HAP-1 (cell line): ENCODE data around the gene LMBRD1.
A peak's percentile ranks its signal among the peaks of the same experiment; 100 is the strongest.
"Not testable (repeated sequence)": the region's sequence is repeated elsewhere in the genome, so short reads cannot be mapped to it uniquely, and the experiment has no call there.

Experiments used
- DNase-seq, 2 experiments: peaks; one replicate each; pipeline ENCODE4 v3.0.0-alpha.2; 2016 to 2020; ENCODE audit warnings: low spot score in 2 of 2
- H3K27me3 ChIP-seq: fragments of 250-450 bp; sonication (Bioruptor Pico); 2 replicates; pipeline ENCODE4 v1.5.1; 2020; ENCODE audit warnings: low read depth, mild to moderate bottlenecking, moderate library complexity
- H3K36me3 ChIP-seq: fragments of 250-450 bp; sonication (Bioruptor Pico); replicated peaks from 2 replicates; pipeline ENCODE4 v1.5.1; 2020; ENCODE audit warnings: mild to moderate bottlenecking
- H3K4me1 ChIP-seq: fragments of 250-450 bp; sonication (Bioruptor Pico); 2 replicates; pipeline ENCODE4 v1.5.1; 2020; ENCODE audit warnings: mild to moderate bottlenecking
- H3K4me3 ChIP-seq: fragments of 250-450 bp; sonication (Bioruptor Pico); 2 replicates; pipeline ENCODE4 v1.5.1; 2020; ENCODE audit warnings: mild to moderate bottlenecking, moderate library complexity
- H3K9me3 ChIP-seq: fragments of 250-450 bp; sonication (Bioruptor Pico); 2 replicates; pipeline ENCODE4 v1.5.1; 2020; ENCODE audit warnings: mild to moderate bottlenecking, moderate library complexity
- in situ Hi-C: fragments of 300-500 bp; cut with MboI; formaldehyde crosslinking; loops from 3 replicates; pipeline ENCODE4 v1.14.3; 2020; ENCODE audit warnings: low sequenced_read_pairs, inconsistent platforms, mixed read lengths

Gene LMBRD1

DNA sequence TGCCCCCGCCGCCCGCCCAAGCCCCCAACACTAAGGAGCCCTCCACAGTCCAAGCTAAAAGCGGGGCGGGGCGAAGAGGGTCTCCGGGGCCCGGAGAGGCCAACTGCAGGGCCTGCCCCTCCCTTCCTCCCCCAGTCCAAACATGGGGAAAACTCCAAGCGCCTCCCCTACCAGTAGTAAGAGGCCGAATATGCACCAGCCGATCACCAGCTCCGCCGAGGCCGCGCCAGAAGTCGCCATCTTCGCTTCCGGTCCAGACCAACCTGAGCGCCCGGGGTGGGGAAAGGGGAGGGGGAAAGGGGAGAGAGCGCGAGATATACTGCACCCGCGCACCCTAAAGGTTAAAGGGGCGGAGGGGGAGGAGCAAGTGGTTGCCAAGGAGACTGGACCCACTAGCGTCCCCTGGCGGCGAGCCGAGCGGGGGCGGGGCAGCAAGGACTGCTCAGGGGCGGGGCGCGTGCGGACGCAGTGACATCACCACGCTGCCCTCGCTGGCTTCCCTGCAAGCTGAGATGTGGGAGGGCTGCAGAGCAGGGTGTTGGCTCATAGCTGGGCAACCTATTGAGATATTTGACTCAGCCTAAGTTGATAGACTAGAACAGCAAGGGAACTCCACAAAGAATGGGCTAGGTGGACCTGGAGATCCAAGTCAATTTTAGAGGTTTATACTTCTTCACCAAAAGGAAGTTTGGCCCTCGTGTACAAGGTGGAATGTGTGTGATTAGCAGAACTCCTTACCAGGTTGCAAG, at the start of gene LMBRD1:
TSS of gene LMBRD1 (minus strand) at position 369 of the 749 bp plus-strand sequence. CDS start at position 240, 129 bp downstream.
- peak; percentile 89 to 99 for DNase-seq
- Histone ChIP-seq H3K27me3 (no peaks in the 10 kb centered on the region), H3K36me3 (no peaks in the 10 kb centered on the region), H3K4me3 (peak within 1 kb of the TSS; percentile 58), H3K9me3 (no peaks in the 10 kb centered on the region), H3K4me1 (peaks cover 32% of the 10 kb centered on the region)
- in situ Hi-C loops: no loop called here

DNA sequence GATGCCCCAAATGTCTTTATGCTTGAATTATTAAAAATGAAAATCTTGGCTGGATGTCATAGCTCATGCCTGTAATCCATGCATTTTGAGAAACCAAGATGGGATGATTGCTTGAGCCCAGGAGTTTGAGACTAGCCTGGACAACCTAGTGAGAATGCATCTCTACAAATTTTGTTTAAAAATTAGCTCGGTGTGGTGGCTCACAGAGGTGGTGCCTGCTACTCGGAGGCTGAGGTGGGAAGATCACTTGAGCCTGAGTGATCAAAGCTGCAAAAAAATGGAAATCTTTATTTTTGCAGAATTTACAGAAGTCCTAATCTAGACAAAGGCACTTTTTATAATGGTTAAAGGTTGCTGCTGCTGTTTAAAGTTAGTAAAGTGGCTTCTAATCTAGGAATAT, 49.5 kb upstream of the LMBRD1 start:
- Histone ChIP-seq H3K27me3 (no peaks in the 10 kb centered on the region), H3K36me3 (no peaks in the 10 kb centered on the region), H3K4me3 (no peak overlapping the region), H3K9me3 (no peaks in the 10 kb centered on the region), H3K4me1 (no peaks in the 10 kb centered on the region)
- in situ Hi-C loops: no loop called here
- no peak for DNase-seq

DNA sequence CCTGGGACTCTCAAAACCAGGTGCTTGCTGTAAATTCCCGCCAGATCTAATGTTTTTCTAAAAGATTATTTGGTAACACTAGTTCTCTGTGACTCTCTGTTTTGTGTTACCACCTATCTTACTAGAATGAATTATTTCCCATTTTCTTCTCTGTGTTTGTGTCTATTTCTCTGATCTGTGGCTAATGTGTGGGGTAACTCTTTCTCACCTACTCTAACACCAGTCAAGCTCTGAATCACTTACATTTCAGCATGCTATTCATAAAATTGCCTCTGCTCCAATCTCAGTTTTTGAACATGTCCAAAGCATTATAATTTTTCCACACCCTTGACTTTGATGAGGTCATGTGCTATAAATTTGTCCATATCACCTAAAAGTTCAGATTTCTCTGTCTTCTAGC, 46.4 kb upstream of the LMBRD1 start:
- Histone ChIP-seq H3K9me3 (no peaks in the 10 kb centered on the region), H3K4me1 (no peaks in the 10 kb centered on the region), H3K36me3 (no peaks in the 10 kb centered on the region), H3K4me3 (no peak overlapping the region), H3K27me3 (no peaks in the 10 kb centered on the region)
- DNase-seq: no peak
- in situ Hi-C loops: no loop called here

DNA sequence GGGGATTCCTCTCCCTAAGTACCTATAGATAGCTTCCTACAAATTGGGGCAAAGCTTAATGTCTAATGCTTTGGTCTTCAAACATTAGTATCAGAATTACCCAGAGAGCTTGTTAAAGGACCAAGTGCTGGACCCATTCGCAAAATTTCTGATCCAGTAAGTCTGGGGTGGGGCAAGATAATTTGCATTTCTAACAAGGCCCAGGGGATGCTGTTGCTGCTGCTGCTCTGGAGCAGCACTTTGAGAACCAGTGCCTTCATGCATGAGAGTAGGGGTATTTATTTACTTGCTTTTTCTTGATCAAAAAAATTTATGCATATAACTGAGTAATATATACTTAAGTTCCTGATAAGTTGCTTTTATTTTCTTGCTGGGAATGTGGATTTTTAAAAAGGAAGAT, 45.1 kb upstream of the LMBRD1 start:
- Histone ChIP-seq H3K36me3 (no peaks in the 10 kb centered on the region), H3K4me3 (no peak overlapping the region), H3K4me1 (no peaks in the 10 kb centered on the region), H3K27me3 (no peaks in the 10 kb centered on the region), H3K9me3 (no peaks in the 10 kb centered on the region)
- in situ Hi-C loops: no loop called here
- no peak for DNase-seq

DNA sequence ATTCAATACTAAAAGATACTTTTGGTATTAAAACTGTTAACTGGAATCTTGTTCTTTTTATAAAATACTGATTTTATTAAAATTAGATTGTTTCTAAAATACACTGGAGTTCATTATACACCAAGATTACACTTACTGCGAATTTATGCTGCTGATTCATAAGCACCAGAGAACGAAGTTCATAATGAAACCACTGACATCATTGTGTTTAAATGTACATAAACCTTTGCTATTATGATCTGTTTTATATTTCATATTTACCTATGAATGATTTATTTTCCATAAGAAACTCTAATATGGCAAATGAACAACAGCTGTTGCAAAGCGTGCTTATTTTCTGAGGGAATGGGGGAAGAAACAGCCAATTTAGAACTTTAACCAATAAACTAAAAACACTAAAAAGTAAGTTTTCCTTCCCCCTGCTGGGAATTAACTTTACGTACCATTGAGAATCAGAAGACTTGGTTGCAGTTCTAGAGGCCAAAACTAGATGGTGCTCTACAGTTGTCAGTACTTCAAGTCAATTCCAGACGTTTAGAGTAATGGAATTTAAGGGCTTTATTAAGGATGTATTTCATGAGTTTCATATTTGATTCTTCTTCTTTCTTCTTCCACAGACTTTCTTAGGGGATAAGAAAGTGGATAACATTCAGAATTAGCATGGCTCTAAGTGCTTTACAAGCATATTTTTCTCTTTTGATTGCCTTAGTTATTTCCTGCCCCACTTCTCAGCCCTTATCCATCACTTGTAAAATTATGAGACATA, 38.8 kb upstream of the LMBRD1 start:
- Histone ChIP-seq H3K36me3 (no peaks in the 10 kb centered on the region), H3K4me3 (no peak overlapping the region), H3K4me1 (no peaks in the 10 kb centered on the region), H3K9me3 (no peaks in the 10 kb centered on the region), H3K27me3 (no peaks in the 10 kb centered on the region)
- DNase-seq: peak; percentile 61 to 74
- in situ Hi-C loops: no loop called here

DNA sequence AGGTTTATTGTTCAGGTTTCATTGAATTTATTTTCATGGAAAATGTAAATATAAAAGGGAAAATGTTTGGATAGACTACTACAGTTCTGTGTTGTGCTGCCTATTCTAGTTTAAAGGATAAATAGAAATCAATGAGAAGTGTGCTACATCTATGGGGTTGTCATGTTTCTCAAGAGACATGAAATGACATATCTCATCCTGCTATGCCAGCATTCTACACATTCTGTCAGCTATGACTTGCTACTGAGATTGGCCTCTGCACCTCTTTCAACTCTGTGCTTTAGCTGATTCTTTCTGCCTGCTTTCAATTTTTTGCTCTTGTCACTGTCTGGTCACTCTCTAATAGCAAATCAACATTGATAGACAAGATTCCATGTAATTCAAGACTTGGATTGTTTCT, 35.7 kb upstream of the LMBRD1 start:
- Histone ChIP-seq H3K9me3 (no peaks in the 10 kb centered on the region), H3K36me3 (no peaks in the 10 kb centered on the region), H3K4me1 (no peaks in the 10 kb centered on the region), H3K27me3 (no peaks in the 10 kb centered on the region), H3K4me3 (no peak overlapping the region)
- in situ Hi-C loops: no loop called here
- DNase-seq: no peak

DNA sequence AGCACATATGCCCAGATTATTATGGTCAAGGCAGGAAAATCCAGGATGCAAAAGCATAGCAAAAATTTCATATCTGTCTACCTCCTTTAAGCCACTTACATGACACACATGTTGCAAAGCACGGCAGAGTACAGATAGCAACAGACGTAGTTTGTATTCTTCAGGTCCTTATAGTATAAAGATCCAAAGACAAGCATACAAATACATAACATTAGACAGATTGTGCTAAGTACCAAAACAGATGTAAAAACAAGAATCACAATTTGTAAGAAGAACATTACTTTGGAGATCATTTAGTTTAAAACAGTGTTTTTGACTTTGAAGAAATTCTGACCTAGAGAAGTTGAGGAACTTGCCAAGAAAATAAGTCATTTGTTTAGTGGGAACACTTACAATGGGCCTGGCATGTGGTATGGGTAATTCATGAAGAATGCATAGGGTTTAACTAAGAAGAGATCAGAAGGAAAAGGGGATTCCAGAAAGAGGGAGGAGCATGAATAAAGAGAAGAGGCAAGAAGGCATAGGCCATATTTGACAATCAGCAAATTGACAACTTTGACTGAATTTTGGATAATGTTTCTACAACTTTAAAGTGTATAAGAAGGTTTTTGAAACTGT, 30.6 kb upstream of the LMBRD1 start:
- no peak for DNase-seq
- H3K36me3 ChIP-seq: no peaks in the 10 kb centered on the region
- H3K27me3 ChIP-seq: no peaks in the 10 kb centered on the region
- in situ Hi-C loops: no loop called here
- H3K4me3 ChIP-seq: no peak overlapping the region
- H3K9me3 ChIP-seq: no peaks in the 10 kb centered on the region
- H3K4me1 ChIP-seq: no peaks in the 10 kb centered on the region

DNA sequence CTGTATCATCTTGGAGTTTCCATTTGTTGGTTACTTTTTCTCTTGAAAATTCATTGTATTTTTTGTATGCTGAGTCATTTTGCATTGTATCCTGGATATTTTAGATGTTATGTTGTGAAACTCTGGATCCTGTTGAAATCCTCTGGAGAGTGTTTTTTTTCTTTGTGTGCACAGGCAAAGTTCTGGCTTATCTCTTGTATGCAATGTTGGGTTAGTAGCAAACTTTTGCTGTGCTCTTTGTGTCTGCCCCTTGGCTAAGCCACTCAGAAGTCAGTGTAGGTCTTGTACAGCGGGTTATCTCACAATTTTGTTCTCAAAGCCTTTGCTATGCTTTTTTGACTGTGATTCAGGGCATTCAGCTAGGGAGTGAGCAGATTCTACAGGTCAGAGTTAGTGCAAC, 29.1 kb upstream of the LMBRD1 start:
- no peaks in the 10 kb centered on the region; the same call in 1 of the 2 replicates for H3K4me1 ChIP-seq
- in situ Hi-C loops: no loop called here
- no peaks in the 10 kb centered on the region for H3K27me3 ChIP-seq
- no peaks in the 10 kb centered on the region for H3K9me3 ChIP-seq
- no peak for DNase-seq
- H3K4me3 ChIP-seq: no peak overlapping the region
- no peaks in the 10 kb centered on the region for H3K36me3 ChIP-seq

DNA sequence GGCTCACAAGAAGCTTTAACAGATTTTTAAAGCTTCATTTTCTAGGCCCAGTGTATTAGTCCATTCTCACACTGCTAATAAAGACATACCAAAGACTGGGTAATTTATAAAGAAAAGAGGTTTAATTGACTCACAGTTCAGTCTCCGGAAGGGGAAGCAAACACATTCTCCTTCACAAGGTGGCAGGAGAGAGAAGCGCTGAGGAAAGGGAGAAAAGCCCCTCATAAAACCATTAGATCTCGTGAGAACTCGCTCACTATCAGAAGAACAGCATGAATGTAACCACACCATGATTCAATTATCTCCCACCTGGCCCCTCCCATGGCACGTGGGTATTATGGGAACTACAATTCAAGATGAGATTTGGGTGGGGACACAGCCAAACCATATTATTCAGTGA, 27.5 kb upstream of the LMBRD1 start:
- in situ Hi-C loops: not testable (repeated sequence)

DNA sequence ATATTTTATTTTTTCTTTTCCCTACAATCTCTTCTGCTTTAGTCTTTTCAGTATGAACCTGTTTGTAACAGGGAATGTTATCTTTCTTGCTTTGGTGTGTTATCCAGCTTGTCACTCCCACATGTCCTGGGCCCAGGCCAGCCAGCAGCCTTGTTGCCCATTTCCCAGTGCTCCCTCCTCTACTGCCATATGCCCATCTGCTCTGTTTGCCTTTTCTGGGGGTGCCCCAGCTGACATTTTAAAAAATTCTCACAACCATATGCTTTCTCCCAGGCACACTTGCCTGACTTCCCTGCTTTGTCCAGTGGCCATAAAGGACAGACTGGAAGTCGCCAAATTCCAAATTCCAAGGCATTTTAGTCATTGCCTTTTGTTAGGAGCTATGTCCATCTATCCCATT, 23.6 kb upstream of the LMBRD1 start:
- H3K36me3 ChIP-seq: no peaks in the 10 kb centered on the region
- H3K9me3 ChIP-seq: no peaks in the 10 kb centered on the region
- no peak overlapping the region for H3K4me3 ChIP-seq
- in situ Hi-C loops: no loop called here
- H3K27me3 ChIP-seq: no peaks in the 10 kb centered on the region
- H3K4me1 ChIP-seq: no peaks in the 10 kb centered on the region; the same call in 1 of the 2 replicates
- no peak for DNase-seq

More for the DNA sequence above, 27.5 kb upstream of the LMBRD1 start:
- H3K4me3 ChIP-seq, H3K27me3 ChIP-seq, H3K9me3 ChIP-seq, DNase-seq, H3K4me1 ChIP-seq, H3K36me3 ChIP-seq: not testable (repeated sequence)

DNA sequence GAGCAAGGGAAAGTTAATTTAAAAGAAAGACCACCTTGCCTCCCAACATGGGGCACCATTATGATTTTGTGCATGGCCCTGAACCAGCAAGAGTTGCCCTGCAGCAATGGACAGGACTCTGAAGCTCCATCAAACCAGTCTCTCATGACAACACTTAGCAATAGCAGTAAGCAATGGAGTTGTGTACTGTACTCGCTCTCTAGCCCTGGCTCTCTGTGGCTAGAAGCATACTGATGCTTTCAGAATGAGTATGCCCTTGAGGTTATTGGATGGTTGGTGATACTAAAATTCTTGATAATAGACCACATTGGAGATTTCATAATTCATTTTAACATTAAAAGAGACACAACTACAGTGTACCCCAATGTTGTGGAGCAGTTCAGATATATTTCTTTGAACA, 23.2 kb upstream of the LMBRD1 start:
- no peaks in the 10 kb centered on the region for H3K27me3 ChIP-seq
- H3K4me1 ChIP-seq: no peaks in the 10 kb centered on the region; the same call in 1 of the 2 replicates
- in situ Hi-C loops: no loop called here
- no peak overlapping the region for H3K4me3 ChIP-seq
- DNase-seq: no peak
- H3K36me3 ChIP-seq: no peaks in the 10 kb centered on the region
- no peaks in the 10 kb centered on the region for H3K9me3 ChIP-seq

DNA sequence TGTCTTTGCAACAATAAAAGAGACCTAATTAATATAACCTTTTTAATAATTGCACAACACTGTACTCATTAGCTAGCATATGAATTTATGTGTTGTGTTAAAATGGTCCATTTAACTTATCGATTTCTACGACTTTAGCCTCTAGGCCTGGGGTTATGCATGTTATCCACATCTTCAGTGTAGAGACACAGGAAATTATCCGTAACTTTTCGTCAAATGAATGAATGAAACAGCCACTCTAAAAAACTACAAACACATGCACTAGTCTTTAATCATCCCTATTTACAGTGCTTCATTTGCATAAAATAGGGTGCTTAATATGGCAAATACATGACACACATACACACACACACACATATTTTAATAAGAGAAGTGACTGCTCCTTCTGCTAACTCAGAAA, 22.3 kb upstream of the LMBRD1 start:
- no peaks in the 10 kb centered on the region for H3K36me3 ChIP-seq
- in situ Hi-C loops: no loop called here
- no peaks in the 10 kb centered on the region for H3K27me3 ChIP-seq
- no peak for DNase-seq
- H3K4me3 ChIP-seq: no peak overlapping the region
- no peaks in the 10 kb centered on the region; the same call in 1 of the 2 replicates for H3K4me1 ChIP-seq
- H3K9me3 ChIP-seq: no peaks in the 10 kb centered on the region

DNA sequence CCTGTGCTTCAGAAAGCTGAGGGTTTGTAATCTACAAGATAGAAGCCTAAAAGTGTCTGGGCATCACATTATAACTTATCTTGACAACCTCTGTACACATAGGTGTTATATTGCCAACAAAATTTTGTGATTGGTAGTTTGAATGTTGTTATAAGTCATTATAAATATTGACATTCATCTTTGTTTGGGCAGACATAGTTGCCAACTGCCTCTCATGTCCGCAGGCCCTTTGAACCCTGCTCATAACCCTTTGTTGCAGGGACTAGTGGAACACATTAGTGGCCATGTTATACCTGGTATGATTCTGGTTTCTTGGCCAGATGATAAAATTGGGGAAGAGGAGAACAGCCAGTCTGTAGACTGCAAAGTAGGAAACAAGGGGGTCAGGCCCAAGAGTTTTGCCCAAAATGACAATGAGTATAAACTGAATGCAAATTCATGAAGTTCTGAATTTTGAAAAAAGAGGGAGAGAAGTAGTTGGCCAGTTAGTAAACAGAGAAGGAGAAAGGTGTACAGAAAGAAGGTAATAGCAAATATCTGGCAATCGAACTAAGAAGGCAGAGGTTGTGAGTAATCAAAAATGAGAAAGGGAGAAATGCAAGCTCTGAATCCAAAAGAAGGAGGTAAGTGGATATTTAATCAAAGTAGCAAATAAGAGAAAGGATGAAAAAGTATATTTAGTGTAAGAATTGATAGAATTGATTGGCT, 21.6 kb upstream of the LMBRD1 start:
- in situ Hi-C loops: no loop called here
- H3K9me3 ChIP-seq: no peaks in the 10 kb centered on the region
- H3K36me3 ChIP-seq: no peaks in the 10 kb centered on the region
- H3K27me3 ChIP-seq: no peaks in the 10 kb centered on the region
- no peak for DNase-seq
- H3K4me3 ChIP-seq: no peak overlapping the region
- no peaks in the 10 kb centered on the region; the same call in 1 of the 2 replicates for H3K4me1 ChIP-seq
